GM18867 (cell line): ENCODE results near the gene TMEM120B.

Experiments used
- ATAC-seq: cut with Tn5 transposase; IDR thresholded peaks from one replicate; pipeline ENCODE4 v1.9.1; 2021; ENCODE audit warnings: mild to moderate bottlenecking, moderate library complexity; ENCODE audit not compliant: unreplicated experiment

TMEM120B gene

GRCh38 chr12:121812921-121813896 lies 100.7 kb downstream of the TMEM120B start:
- ATAC-seq = no peak

GRCh38 chr12:121813951-121814350 lies 101.4 kb downstream of the TMEM120B start:
- no peak for ATAC-seq

- no peak for ATAC-seq
Measured at GRCh38 chr12:121814429-121815119, 102.0 kb downstream of the TMEM120B start.

- no peak for ATAC-seq
Measured at GRCh38 chr12:121815263-121815662, 102.7 kb downstream of the TMEM120B start.

- ATAC-seq = no peak
Measured at GRCh38 chr12:121816925-121817647, 104.5 kb downstream of the TMEM120B start.

- no peak for ATAC-seq
Measured at GRCh38 chr12:121817648-121818043, 105.1 kb downstream of the TMEM120B start.

- ATAC-seq = no peak
Measured at GRCh38 chr12:121819212-121819949, 106.8 kb downstream of the TMEM120B start.

- ATAC-seq = no peak
Measured at GRCh38 chr12:121820056-121820455, 107.5 kb downstream of the TMEM120B start.

- no peak for ATAC-seq
Measured at GRCh38 chr12:121822393-121823100, 110.0 kb downstream of the TMEM120B start.

- no peak for ATAC-seq
Measured at GRCh38 chr12:121823101-121823726, 110.7 kb downstream of the TMEM120B start.

- no peak for ATAC-seq
Measured at GRCh38 chr12:121823727-121824115, 111.2 kb downstream of the TMEM120B start.

GRCh38 chr12:121825041-121825523 lies 112.5 kb downstream of the TMEM120B start:
- ATAC-seq = no peak

GRCh38 chr12:121826318-121827150 lies 114.0 kb downstream of the TMEM120B start:
- no peak for ATAC-seq

- no peak for ATAC-seq
Measured at GRCh38 chr12:121827351-121828099, 115.0 kb downstream of the TMEM120B start.

- no peak for ATAC-seq
Measured at GRCh38 chr12:121828306-121828705, 115.8 kb downstream of the TMEM120B start.

GRCh38 chr12:121828826-121829225 lies 116.3 kb downstream of the TMEM120B start:
- no peak for ATAC-seq

GRCh38 chr12:121829250-121829918 lies 116.8 kb downstream of the TMEM120B start:
- no peak for ATAC-seq
